Activated CD4-positive, alpha-beta T cell treated with anti-CD3 and anti-CD28 coated beads, Interleukin-2, amount 50 U/mL, for 1 hour (primary cell): ENCODE data around the gene TNNT2.

ENCODE experiments used
- DNase-seq: peaks from one replicate; pipeline ENCODE4 v3.0.0-alpha.2; 2020

Gene TNNT2

DNA sequence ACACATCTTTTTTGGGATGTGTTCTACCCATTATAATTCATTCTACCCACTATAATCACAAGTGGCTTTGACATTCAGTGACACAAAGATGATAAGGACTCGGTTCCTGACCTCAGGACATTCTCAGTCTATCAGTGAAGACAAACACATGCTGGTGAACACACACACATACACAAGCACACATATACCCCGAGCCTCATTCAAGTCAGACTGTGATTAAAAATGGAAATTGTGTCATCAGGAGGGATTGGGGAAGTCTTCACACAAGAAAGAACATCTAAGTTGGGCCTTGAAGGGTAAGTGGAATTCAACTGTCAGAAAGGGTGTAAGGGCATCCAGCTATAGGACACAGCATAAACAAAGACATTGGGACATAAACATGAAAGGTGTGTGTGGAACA, 24.2 kb upstream of the TNNT2 start:
- DNase-seq = no peak

DNA sequence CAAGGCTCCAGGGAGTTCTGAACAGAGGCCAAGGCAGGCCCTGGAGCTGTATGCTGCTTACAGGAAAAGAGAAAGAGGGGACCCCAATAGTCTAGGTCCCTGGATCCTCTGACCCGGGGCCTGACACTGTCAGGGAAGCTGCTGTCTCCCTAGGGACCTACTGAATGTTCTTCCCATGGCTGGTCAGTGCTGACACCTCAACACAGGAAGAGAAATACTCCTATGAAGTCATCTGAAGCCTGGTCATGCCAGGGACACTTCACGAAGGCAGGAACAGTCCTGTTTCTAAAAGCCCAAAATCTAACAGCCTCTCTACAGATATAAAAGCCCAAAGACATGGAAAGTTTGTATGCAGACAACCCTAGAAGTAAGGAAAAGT, 23.4 kb upstream of the TNNT2 start:
- no peak for DNase-seq

DNA sequence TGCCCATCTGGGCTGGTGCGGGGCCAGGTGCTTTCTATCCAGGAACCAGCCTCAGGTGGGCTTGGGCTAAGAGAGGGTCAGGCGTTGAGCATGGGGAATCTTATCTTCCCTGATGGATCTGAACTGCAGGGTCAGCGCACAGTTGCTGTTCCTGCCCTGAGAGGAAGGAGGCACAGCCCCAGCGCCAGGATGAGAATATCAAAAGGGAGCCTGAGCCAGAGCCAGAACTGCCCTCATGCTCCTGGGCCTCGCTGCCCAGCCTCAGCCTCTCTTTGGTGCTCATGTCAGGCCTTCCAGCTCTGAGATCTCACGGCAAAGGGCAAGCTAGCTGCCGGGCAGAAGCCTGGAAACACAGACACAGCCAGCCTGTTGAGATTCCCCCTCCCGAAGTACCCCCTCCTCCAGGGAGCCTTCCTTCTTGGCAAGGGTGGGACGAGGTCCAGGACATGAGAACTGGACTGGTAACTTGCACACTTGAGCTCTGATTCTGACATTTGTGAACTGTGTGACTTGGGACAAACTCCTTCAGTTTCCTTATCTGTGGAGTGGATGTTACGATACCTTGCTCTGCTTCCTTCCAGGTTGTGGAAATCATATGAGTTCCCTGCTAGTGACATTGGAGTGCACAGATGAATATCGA, 22.9 kb upstream of the TNNT2 start:
- DNase-seq = no peak

DNA sequence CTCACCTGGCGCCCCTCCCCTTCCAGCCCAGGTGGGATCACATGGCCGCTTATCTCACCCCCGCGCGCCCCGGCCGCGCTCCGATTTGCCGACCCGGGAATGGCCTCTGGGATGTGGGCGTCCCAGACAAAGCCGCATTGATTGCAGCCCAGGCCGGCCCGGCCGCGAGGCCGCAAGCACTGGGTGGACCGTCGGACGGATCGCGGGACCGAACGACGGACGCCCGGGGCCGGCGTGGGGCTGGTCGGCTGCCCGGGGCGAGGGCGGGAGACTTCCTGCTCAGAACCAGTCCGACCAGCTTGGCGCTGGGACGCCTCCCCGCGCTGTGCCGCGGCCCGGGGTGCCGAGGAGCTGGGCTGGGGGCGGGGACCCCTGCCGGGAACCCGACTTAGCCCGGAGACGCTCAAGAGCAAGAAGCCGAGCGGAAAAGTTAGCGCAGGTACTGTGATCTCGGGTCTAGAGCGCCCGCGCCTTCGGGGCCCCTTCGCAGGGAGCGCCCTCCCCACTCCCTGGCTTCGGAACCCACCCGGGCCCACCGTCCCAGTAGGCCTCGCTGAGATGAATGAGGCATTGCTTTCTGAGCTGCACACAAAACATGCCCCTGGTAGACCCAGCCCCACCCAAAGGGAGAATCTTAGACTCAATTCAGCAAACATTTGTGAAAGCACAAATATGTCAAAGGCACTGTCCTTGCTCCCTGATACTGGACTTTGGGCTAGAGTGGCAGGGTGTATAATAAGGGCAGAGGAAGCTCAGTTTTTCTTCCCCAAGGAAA, 22.1 kb upstream of the TNNT2 start:
- DNase-seq = no peak

DNA sequence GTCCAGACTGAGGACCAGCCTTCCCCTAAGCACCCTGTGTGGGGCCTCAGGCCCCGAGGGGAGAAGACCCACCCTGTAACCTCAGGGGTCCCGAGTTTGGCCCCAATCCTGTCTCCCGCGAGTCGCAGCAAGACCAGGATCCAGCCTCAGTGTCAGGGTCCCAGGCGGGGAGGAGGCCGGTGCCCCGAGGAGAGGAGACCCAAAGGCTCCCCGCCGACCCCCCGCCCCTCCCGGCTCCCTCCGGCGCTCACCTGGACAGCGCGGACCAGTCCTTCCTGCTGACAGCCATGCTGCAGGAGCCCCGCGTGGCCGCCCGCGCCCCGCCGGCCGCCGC, 21.5 kb upstream of the TNNT2 start, which contains the start of gene LAD1:
Gene LAD1 (minus strand): TSS at position 307 of the 334 bp plus-strand sequence. CDS start 18 bp downstream, at position 289.
- no peak for DNase-seq

DNA sequence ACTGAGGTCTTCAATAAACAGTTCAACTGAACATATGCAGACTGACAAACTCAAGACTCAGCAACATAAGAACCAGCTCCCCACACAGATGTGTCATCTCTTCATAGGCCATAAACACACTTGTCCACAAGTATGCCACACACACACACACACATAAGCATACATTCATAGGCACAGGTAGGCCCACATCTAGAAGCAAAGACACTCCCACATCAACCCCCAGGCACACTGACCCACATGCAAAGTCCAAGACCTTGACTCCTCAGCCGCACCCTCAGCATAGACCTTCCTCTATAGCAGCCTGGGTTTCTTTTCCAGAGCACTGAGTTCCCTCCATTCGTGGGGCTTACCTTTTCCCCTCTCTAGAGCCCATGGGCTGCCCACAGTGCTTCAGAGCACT, 20.2 kb upstream of the TNNT2 start:
- DNase-seq = no peak

DNA sequence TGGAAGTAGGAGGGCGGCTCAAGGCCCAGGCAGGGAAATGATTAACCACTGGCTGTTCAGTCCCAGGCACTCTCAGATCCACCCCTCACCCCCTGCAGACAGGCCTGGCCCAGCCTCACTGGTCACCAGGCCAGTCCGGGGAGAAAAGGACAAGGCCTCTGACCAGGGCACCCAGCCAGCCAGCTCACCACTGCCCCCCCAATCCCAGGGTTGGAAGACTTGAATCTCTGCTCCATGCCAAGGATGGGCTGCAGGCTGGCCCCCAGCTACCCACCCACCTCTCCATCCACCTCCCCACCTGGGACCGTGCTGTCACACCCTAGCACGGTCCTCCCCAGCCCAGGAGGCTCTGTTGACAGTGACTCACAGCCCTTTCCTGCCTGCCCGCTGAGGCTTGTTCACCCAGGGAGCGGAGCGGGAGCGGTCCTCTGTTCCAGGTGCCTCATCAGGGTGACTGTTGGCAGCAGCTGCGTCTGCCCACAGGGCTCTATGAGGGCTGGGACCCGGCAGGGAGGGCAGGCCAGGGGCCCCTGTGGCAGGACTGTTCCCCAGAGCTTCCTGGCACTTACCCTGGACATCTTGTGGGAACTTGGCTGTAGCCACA, 19.5 kb upstream of the TNNT2 start:
- DNase-seq = no peak

DNA sequence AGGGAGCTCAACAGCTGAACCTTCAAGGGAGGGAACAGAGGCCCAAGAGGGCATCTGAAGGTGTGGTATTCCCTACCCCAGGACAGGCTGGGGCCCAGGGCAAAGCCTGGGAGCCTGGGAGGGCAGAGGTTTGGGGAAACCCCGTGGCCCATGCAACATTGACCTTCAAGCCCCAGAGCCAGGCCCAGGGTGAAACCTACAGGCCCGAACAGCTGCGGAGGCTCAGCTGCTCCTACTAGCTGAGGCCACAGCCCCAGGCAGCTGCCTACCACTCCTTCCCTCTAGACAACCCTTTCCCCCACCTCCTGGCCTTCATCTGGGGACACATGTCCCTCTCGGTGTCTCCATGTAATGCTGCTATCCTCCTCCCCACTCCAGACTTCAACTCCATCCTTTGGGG, 18.5 kb upstream of the TNNT2 start:
- no peak for DNase-seq

DNA sequence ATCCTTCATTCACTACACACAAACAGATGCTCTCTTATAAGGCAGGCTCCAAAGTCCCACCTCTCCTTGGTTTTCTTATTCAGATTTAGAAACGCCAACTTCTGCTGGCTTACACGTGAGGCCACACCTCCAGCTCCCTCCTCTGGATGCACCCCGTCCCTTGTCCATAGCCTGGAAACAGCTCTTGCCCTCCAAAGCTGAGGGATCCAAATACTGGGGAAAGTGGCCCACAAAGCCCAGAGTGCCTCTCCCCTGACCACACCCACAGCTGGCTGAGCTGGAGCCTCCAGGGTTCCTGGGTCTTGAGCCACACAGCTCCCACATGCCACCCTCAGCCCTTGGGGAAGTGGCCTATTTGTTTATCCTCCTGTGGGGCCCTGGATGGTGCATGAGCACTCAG, 17.1 kb upstream of the TNNT2 start:
- DNase-seq = no peak

DNA sequence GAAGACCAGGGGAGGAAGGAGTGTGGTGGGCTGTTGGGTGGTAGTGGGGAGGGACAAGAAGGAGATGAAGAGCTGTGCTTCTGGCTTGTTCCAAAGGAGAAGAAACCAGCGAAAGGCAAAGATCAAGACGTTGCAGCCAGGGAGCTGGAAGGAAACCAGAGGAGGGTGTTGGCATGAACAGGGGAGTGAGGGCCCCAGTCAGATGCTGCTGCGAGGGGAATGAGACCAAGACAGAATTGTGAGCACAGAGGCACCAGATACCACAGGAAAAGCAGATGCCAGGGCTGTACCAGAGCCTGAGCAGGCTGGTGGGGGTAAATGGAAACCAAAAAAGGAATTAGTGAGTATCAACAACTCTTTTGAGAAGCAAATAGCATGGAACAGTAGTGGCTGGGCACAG, 15.6 kb upstream of the TNNT2 start:
- DNase-seq = no peak

DNA sequence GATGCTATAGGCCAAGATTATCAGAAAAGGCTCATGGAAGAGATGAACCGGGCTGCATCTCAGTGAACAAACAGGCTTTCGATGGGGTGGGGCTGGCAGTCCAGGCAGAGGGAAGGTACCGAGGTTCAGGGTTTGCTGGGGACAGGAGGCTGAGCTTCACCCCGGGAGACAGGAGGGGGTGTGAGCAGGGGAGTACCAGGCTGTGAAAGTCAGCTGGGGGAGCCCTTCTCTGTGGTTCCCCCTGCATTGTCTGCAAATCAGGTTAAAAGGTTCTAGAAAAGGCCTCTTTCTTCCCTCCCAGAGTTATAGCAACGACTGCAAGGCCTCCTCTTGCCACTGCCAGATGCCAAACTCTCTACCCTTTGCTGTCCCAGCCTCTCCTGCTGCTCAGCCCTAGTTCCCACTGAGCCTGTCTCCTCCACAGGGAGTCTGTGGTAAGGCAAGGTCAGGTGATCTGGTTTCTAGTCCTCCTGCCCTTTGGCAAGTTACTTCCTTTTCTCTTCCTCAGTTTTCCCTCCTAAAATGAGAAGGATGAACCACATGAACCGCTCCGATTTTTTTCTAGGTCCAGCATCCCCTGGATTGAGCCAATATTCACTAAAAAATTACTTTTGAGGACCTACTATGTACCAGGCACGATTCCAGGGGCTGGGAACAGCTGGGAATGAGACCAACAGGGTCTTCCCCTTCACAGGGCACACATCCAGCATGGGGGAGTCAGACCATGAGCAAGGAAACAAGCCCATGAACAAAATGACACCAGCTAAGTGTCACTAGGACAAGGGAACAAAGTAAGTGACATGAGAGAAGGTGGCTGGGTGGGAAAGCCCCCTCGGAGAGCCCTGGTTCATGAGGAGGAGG, 14.4 kb upstream of the TNNT2 start:
- no peak for DNase-seq

DNA sequence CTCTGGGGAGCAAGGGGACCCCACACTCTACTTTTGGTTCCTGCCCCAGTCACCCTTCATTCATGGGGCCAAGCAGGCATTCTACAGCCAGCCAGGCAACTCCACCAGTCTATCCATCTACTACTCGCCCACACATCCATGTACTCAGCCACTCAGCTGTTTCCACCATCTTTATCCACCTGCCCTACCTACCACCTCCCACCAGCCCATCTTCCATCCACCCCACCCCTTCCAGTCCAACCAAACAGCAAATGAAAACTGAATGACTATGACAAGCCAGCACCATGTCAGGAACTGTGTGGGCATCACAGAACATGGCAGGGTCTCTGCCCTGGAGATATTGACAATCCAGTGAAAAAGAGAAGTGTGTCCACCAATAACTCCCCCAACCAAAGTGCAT, 13.7 kb upstream of the TNNT2 start:
- no peak for DNase-seq

DNA sequence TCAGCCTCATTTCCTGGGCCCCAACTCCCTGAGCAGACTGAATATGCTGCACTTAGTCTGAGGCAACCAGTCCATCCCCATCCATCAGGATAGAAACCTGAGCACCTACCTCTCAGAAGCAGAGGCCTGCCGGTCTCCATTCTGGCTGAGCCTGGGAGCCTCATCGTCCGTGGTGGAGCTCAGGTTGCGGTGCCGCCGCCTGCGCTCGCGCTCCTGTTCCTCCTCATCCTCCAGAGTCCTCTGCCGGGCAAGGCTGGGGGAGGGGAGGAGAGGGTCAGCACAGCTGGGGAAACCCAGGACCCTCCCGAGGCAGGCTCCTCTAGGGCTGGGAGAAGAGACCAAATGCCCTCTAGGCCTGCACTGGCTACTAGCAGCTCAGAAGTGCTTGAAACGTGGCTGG, 11.6 kb upstream of the TNNT2 start:
- no peak for DNase-seq

DNA sequence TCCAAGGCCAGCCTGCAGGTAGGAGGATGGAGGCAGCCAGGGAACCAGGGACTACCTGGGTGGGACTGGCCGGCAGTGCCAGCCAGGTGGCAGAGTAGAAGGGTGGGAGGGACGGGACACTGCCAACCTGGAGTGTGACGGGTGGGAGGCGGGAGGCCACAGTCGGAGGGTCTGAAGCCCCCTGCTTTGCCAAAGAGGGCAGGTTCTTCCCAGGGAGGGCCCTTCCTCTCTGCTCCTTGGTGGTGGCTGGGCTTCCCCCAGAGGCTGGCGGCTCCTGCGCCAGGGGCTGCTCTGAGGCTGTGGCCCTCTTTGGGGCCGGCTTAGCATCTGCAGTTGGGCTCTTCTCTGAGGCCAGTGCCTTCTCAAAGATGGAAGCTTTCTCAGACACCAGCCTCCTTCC, 8.7 kb upstream of the TNNT2 start:
- DNase-seq = no peak

DNA sequence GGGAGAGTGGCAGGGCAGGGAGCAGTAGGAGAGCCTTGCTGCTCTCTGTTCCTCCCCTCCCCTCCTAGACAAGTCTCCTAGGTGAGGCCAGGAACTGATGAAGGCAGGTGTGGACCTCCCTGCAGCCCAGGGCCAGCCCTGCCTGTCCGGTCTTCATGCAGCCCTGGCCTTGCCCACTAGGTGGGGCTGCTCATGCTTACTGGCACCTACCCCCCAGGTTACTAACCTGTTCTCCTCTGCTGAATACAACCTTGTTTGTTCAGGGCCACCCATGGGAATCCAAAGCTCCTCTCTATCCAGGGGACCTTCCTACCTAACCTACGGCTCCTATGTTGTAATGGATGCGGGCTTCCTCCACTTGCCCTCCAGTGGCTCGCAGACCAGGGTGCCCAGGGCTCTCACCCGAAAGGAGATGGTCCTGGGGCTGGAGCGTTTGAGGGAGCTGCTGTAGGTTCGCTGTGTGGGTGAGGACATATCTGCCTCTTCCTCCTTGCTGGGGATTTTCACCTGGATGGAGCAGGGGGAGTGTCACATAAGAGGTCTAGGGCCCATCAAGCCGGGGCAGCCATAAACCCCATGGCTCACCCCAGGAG, 7.9 kb upstream of the TNNT2 start:
- DNase-seq = peak; percentile 36

DNA sequence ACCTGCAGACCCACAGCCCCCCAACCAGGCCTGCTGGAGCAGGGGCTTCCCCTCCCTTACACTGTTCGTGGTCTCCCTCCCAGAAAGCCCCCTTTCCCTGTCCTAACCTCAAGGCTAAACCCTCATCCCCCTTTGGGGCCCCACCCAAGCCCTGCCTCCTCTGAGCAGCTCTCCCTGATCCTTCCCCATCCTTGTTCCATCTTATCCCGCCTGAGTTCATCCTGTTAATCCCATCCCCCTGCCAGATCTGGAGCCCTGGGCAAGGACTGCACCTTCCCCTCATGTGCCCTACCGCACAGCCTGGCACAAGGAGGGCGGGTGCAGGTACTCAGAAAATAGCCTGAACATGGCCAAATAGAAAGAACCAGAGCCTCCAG, 6.9 kb upstream of the TNNT2 start:
- no peak for DNase-seq

DNA sequence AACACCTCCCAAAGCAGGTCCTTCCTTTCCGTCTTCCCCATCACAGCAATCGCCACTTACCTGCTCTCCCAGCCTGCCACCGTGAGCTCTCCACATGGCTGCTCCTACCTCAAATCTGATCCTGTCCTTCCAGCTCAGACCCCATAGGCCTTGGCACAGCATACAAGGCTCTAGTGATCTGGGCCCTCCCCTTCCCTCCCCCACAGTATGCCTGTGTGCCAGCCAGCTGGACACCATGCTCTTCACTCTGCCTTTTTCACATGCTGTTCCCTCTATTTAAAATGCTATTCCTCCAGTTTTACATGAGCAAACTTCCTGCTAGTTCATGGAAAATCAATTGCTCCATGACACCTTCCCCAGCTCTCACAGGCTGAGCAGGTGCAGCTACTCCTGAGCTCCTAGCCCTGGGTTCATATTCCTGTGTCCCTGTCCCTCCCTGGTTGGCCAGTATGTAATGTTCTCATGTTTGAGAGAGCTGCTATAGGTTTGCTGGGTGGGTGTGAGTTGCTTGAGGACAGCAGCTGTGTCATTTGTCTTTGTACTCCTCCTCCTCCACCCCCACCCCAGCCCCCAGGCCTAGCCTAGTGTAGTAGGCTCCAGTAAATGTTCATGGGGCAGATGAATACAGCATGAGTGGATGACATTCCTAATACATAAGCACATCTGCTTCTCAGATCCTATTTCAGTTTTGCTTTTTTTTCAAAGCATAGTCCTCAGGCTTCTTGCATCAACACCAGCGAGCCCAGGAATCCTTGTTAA, 6.3 kb upstream of the TNNT2 start:
- DNase-seq = no peak

DNA sequence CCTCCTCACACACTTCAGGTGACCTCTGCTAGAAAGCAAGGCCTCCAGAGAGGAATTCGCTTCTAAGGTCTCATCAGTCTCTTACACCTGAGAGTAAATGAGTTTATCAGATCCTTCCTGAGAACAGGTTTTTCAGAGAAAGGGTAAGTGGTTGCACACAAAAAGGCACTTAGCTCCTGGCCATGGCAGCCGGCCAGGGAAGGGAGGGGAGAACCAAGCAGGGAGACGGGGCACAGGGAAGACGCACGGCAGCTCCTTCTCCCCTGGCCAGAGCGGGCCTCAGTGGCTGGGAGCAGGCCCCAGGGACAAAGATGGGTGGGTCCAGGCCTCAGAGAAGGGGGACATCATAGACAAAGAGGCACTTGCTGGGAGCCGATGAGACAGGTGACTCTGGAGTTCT, 3.6 kb upstream of the TNNT2 start:
- no peak for DNase-seq

DNA sequence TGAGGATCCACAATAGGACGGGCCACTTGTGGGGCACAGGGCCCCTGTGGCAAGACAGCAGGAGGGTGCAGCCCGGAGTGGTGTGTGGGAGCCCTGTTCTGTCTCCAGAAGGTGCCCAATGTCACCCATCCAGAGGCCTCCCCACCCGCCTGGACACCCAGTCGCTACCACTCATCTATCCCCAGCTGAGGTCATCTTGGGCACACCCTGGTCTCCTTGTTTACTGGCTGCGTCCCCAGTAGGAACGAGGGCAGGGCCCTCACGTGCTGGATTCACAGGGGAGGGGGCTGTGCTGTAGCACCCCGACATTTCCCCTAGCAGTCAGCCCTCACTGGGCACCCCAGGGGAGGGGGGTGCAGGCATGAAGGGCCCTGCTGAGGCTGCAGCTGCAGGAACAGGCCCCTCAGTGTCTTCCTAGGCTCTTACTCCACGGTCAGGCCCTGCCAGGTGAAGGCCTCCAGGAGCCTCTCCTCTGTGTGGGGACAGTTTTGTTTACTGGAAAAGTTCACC, 2.3 kb upstream of the TNNT2 start:
- no peak for DNase-seq

DNA sequence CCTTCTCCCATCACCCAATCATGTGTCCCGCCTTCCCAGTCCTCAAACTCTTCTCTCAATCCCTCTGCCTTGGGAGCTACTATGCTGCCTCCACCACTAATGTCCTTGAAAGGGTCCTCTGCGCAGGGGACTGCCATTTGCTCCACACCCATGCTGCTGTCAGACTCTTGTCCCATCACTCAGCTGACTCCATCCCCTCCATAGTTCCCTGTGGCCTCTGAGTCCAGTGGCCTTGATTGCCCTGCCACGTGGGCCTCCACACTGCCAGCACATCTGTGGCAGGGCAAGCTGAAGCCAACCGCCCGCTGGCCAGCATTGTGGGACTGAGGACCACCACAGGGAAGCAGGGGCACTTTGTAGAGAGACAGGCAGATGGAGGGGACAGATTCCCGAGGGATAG, 1.3 kb upstream of the TNNT2 start:
- DNase-seq = no peak

DNA sequence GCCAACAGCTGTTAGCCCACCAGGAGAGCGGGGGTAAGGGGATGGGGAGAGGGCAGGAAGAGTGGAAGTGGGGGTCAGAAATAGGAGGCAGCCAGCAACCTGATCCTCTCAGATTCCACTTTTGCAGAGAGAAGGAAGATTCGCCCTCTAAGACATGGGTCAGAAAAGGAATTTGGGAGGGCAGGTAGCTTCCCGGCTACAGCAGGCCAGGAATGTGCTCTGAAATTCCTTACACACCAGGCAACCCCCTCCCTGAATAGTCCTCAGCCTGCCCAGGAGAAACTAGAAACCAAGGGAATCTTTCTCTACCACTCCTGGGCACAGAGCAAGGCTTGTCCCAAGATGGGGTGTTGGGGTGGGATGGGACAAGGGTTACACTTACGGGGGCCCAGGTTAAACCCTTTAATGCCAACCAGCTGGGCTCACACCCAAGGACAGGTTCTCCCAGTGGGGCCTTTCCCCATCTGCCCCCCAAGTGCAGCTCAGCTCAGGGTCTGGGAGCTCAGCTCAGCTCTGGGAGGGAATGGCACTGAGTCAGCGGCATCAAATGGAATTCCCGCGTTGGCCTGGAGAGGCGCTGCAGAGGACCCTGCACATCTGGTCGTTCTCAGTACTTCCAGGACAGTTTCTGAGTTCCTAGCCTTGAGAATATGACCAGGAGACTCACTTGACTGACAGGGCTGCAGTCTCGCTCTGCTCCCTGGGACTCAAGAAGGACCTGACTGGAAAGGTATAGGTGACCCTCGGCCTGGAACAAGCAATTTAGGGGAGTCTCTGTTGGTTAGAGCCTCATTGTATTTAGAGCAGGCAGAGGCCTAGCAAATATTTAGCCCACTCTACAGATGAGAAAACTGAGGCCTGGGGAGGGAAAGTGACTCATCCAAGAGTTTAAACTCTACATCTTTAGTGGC, 761 bp downstream of the TNNT2 start:
- no peak for DNase-seq
